Esophagus muscularis mucosa (tissue), 4 donors: ENCODE measurements around the gene TP73. TPM values are rescaled to one million over a fixed set of nuclear protein-coding genes. Genes with fewer than 3 reads are reported as not detected.

Experiments
- DNase-seq: peaks from one replicate; pipeline ENCODE4 v3.0.0-alpha.2; 2017; ENCODE audit errors: extremely low spot score
- H3K27ac ChIP-seq, 4 donors: fragments of 200-600 bp; sonication (generic); replicated peaks in 1 of 4; 1 replicate in 3 of 4; 2 replicates in 1 of 4; pipeline ENCODE4 v1.5.1; 2016 to 2019; ENCODE audit warnings: mild to moderate bottlenecking in 1 of 4
- H3K27me3 ChIP-seq, 4 donors: fragments of 200-600 bp; sonication (generic); one replicate each; pipeline versions ENCODE4 v1.5.1 to v1.6.0; 2016 to 2019
- H3K36me3 ChIP-seq, 4 donors: fragments of 200-600 bp; sonication (generic); one replicate each; pipeline ENCODE4 v1.5.1; 2016 to 2019
- H3K4me1 ChIP-seq, 4 donors: fragments of 200-600 bp; sonication (generic); one replicate each; pipeline ENCODE4 v1.5.1; 2016 to 2019
- H3K4me3 ChIP-seq, 4 donors: fragments of 200-600 bp; sonication (generic); 1 replicate in 2 of 4; 2 replicates in 2 of 4; pipeline ENCODE4 v1.5.1; 2016 to 2019; ENCODE audit warnings: mild to moderate bottlenecking in 4 of 4, moderate library complexity in 1 of 4
- H3K9me3 ChIP-seq, 4 donors: fragments of 200-600 bp; sonication (generic); 1 replicate in 3 of 4; 2 replicates in 1 of 4; pipeline ENCODE4 v1.5.1; 2016 to 2019
- EP300 ChIP-seq: sonication (generic); formaldehyde crosslinking; IDR thresholded peaks from one replicate; pipeline ENCODE4 v1.6.1; 2017; ENCODE audit warnings: antibody characterized with exemption
- POLR2A ChIP-seq: fragments of 450-650 bp; IDR thresholded peaks from one replicate; pipeline ENCODE4 v1.6.1; 2017; ENCODE audit warnings: antibody characterized with exemption, moderate library complexity, mild to moderate bottlenecking, low read depth
- POLR2AphosphoS5 ChIP-seq, 2 donors: sonication (generic); formaldehyde crosslinking; IDR thresholded peaks; one replicate each; pipeline ENCODE4 v1.6.1; 2017; ENCODE audit warnings: antibody characterized with exemption in 2 of 2
- WGBS: methylation state at CpG from one replicate; pipeline ENCODE4 v1.1.5; 2018; 5-methylcytosine and 5-hydroxymethylcytosine counted together
- intact Hi-C: fragments of 100-400 bp; cut with DNase I; formaldehyde crosslinking; loops from one replicate; pipeline ENCODE4 v1.15.1; 2023
- total RNA-seq, 4 donors: library from RNA; depleted of rRNA; stranded (reverse); fragments of >200 nt; gene quantifications; one replicate each; pipeline versions ENCODE4 v1.1.0 to v1.2.1, GENCODE V29; 2016
- TF ChIP-seq, protein P1 (sequence below), 3 experiments: fragments of 200-600 bp in 2 of 3; fragments of 450-650 bp in 1 of 3; sonication (generic) in 2 of 3; IDR thresholded peaks; one replicate each; pipeline ENCODE4 v1.5.1; 2017 to 2019; ENCODE audit warnings: antibody characterized with exemption in 3 of 3, mild to moderate bottlenecking in 2 of 3, moderate library complexity in 1 of 3

TP73 gene
- total RNA-seq, 4 donors from 2014 or later: not detected

DNA sequence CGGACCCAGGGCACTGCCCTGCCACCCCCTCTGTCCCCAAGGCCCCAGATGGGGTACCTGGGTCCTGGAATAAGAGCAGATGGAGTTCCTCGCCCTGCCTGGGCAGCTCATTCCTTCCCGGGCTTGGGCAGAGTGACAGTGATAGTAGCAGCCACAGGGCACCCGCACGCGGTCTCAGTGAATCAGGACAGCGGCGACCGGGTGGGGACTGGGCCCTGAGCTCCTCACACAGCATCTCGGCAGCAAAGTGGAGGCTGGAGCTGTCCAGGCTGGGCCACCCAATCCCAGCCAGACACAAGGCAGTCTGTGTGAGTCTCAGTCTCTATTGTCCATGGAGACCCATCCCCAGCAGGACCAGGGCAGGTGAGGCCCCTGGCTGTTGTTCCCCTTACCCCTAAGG is 62.5 kb downstream of the TP73 start:
- no peaks in the 10 kb centered on the region for H3K36me3 ChIP-seq
- H3K27ac ChIP-seq: no peak overlapping the region
- intact Hi-C loops: no loop called here
- no peak for DNase-seq
- H3K4me1 ChIP-seq: peaks cover 0 to 13% (median 11%) of the 10 kb centered on the region in 4 donors
- 82% methylated on average over 7 of the region's 10 CpGs for WGBS
- H3K27me3 ChIP-seq: peaks cover 0 to 93% (median 17%) of the 10 kb centered on the region in 4 donors
- no peak for TF ChIP-seq EP300
- TF ChIP-seq, protein P1, sequence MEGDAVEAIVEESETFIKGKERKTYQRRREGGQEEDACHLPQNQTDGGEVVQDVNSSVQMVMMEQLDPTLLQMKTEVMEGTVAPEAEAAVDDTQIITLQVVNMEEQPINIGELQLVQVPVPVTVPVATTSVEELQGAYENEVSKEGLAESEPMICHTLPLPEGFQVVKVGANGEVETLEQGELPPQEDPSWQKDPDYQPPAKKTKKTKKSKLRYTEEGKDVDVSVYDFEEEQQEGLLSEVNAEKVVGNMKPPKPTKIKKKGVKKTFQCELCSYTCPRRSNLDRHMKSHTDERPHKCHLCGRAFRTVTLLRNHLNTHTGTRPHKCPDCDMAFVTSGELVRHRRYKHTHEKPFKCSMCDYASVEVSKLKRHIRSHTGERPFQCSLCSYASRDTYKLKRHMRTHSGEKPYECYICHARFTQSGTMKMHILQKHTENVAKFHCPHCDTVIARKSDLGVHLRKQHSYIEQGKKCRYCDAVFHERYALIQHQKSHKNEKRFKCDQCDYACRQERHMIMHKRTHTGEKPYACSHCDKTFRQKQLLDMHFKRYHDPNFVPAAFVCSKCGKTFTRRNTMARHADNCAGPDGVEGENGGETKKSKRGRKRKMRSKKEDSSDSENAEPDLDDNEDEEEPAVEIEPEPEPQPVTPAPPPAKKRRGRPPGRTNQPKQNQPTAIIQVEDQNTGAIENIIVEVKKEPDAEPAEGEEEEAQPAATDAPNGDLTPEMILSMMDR (IDR thresholded peaks at IDR 0.05): no peak
- TF ChIP-seq POLR2A: no peak
- TF ChIP-seq POLR2AphosphoS5 (IDR thresholded peaks at IDR 0.05): no peak
- no peak overlapping the region for H3K4me3 ChIP-seq
- no peaks in the 10 kb centered on the region for H3K9me3 ChIP-seq

DNA sequence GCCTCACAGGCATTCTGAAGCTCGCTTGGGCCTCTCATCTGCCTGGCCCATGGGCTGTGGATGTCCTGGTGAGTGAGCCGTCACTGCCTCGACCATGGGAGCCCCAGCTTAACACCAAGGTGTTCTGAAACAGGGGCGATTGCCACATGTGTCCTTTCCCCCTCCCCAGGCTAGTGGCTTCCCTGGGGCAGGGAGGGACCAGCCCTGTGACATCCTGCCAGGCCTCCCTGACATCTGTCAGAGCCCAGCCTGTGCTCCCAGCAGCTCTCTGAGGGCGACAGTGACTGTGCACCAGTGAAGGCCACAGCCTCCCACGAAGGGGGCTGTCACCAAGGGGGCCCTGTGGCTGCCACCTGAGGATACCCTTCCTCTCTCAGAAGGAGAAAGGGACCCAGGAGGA is 64.0 kb downstream of the TP73 start:
- intact Hi-C loops: no loop called here
- no peak overlapping the region for H3K27ac ChIP-seq
- H3K4me3 ChIP-seq: no peak overlapping the region
- peaks cover 0 to 77% (median 17%) of the 10 kb centered on the region in 4 donors for H3K27me3 ChIP-seq
- H3K4me1 ChIP-seq: peaks cover 0 to 13% (median 11%) of the 10 kb centered on the region in 4 donors
- H3K9me3 ChIP-seq: no peaks in the 10 kb centered on the region
- 80% methylated on average over 1 of the region's 6 CpGs for WGBS
- DNase-seq: no peak
- H3K36me3 ChIP-seq: no peaks in the 10 kb centered on the region
- TF ChIP-seq POLR2A: no peak
- no peak for TF ChIP-seq EP300
- TF ChIP-seq POLR2AphosphoS5 (IDR thresholded peaks at IDR 0.05): no peak
- TF ChIP-seq, protein P1 (IDR thresholded peaks at IDR 0.05): no peak

DNA sequence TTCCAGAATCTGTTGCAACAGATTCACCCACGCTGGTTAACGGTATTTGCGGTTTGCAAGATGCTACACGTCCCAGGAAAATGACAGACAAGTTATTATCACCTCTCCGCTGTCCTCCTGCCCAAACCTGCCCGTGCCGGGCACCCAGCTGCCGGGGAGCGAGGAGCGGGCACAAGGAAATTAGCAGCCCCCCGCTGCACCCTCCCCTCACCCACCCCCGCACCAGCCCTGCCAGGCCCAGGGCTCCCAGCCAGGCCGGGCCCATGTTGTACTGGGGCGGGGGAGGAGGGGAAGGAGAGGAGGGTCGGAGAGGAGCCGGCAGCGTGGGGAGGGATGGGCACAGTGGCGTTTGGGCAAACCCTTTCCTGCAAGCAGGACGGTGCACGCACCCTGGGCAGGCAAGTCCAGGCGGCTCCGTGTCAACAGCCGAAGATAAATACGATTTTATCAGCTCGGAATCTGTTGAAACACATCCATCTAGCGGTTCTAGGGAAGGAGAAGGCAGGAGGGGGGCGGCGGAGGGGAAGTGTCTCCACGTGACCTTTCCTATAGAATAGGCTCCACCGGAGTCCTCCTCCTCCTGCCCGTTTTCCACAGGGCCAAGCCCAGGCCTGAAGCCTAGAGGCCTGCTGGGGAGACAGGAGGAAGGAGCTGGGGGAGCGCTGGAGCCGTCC is 64.9 kb downstream of the TP73 start:
- no peaks in the 10 kb centered on the region for H3K9me3 ChIP-seq
- no peak overlapping the region for H3K4me3 ChIP-seq
- no peak for TF ChIP-seq POLR2AphosphoS5 (IDR thresholded peaks at IDR 0.05)
- TF ChIP-seq EP300: no peak
- no peak for TF ChIP-seq POLR2A
- TF ChIP-seq, protein P1 (IDR thresholded peaks at IDR 0.05): no peak
- peaks cover 0 to 71% (median 16%) of the 10 kb centered on the region in 4 donors for H3K27me3 ChIP-seq
- no peaks in the 10 kb centered on the region for H3K36me3 ChIP-seq
- 48% methylated on average over 25 of the region's 33 CpGs for WGBS
- H3K27ac ChIP-seq: no peak overlapping the region
- peaks cover 0 to 13% (median 11%) of the 10 kb centered on the region in 4 donors for H3K4me1 ChIP-seq
- intact Hi-C loops: no loop called here
- DNase-seq: no peak

DNA sequence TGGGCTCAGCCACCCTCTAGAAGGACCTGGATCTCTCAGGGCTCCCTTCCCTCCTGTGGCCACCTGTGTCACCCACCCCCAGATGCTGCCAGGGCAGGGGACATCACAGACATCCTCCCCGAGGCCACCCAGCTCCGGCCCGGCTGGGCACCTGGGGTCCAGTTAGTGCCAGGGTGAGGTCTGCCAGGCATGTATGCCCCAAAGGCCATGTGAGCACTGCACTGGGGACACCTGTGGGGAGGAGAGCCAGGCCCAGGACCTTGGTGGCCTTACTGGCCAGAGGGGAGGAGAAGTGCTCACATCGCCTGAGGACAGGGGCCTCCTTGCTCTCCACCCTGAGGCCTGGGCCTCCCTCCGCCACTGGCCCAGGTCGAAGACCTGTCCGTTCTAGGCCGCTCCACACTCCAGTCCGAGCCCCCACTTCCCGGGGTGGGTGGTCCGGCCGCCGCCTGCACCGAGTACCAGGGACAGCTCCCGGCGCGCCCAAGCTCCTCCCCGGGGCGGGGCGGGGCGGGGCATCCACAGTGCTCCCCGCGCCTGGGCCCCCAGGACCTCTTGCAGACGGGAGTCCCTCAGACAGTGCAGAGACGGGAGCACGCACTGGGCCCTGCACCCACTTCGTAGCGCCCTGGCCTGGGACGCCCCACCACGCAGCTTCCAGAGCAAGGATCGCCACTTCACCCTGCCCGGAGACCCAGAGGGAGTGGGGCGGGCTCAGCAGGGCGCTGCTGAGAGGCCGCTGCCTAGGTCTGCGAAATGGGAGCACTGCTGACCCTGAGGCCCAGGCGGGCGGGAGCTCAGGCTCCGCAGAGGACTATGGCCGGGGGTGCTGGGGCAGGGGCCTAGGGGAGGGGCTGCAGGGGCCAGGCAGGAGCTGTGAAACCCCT is 65.6 kb downstream of the TP73 start:
- TF ChIP-seq, protein P1 (IDR thresholded peaks at IDR 0.05): no peak
- TF ChIP-seq EP300: no peak
- no peak for TF ChIP-seq POLR2AphosphoS5 (IDR thresholded peaks at IDR 0.05)
- TF ChIP-seq POLR2A: no peak
- peaks cover 0 to 69% (median 12%) of the 10 kb centered on the region in 4 donors for H3K27me3 ChIP-seq
- H3K36me3 ChIP-seq: no peaks in the 10 kb centered on the region
- 20% methylated on average over 2 of the region's 40 CpGs for WGBS
- peaks cover 0 to 13% (median 11%) of the 10 kb centered on the region in 4 donors for H3K4me1 ChIP-seq
- H3K27ac ChIP-seq: no peak overlapping the region
- DNase-seq: no peak
- no peaks in the 10 kb centered on the region for H3K9me3 ChIP-seq
- intact Hi-C loops: no loop called here
- H3K4me3 ChIP-seq: no peak overlapping the region
